Keratinocyte (primary cell): Measurements from ENCODE around the gene CACNB2.

ENCODE experiments used
- CTCF ChIP-seq, 3 experiments: IDR thresholded peaks in 1 of 3; conservative IDR thresholded peaks in 1 of 3; optimal IDR thresholded peaks in 1 of 3; 2 replicates in 2 of 3; 3 replicates in 1 of 3; pipeline versions ENCODE3 to v1.5.1; 2011; ENCODE audit warnings: low read length in 3 of 3, mild to moderate bottlenecking in 3 of 3, moderate library complexity in 2 of 3, control low read depth in 1 of 3, inconsistent platforms in 1 of 3; ENCODE audit not compliant: insufficient read depth in 2 of 3; ENCODE audit errors: extremely low read depth in 1 of 3
- EZH2 ChIP-seq: IDR thresholded peaks from one replicate; pipeline ENCODE4 v1.6.1; 2012; ENCODE audit warnings: inconsistent platforms, mild to moderate bottlenecking, low read length, moderate library complexity

- TF ChIP-seq CTCF (optimal IDR thresholded peaks at IDR 0.05 in 1 of 3, IDR thresholded peaks at IDR 0.05 in 1 of 3, conservative IDR thresholded peaks at IDR 0.05 in 1 of 3; ENCODE audit: extremely low read depth in 1 of 3, insufficient read depth in 2 of 3, low read length in 3 of 3) = no peak
- TF ChIP-seq EZH2 = no peak
These were observed 106.7 kb downstream of the CACNB2 start for GRCh38 chr10:18246967-18247366.
